Measurements from ENCODE around the gene KRT86. TPM values are rescaled to one million over a fixed set of nuclear protein-coding genes. Genes with fewer than 3 reads are reported as not detected.

Gene KRT86
- total RNA-seq, 3 donors from 2014 or later (not counting 1 experiment from before 2014, with no cell fraction given): 2.0 to 3.6 (median 2.7) TPM

DNA sequence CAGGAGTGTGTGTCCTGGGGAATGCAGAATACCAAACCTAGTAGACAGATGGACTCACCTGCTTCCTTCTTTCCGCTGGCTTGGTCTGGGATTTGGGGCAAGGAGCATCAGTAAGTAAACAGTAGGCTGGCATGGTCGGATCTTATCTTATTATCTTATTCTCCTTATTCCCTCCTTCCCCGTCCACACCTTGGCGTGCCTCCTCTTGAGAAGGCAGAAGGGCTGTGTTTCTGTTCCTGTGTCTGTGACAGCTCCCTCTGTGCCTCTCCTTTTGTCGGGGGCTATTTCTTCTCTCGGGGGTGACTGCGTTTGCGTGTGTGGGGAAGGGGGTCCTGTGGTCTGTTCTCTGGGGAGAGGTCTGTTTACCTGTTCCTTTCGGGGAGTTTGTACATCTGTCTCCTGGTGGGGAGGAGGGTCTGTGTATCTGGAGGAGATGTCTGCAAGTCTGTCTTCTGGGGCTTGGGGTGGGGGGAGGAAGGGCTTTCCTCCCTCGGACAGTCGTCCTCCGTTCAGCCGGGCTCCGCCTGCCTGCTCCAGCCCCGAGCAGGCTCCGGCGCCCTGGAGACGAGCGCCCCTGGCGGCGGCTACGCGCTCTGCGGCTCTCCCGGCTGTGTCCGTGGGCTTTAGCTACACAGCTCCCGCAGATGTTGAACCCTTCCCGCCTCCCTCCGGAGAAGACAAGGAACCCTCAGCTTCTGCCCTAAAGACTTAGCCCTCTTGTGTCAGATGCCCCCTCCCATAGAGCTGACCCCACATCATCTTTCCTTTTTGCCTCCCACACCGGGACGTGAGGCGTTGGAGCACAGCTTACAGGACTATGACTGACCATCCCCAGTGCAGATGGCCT is 4.4 kb downstream of the KRT86 start:
- ATAC-seq (peak; percentile 88 to 100 (median 100)), DNase-seq (peak; percentile 78 to 80)
- peaks cover 4% of the 10 kb centered on the region for H3K27me3 ChIP-seq (ENCODE audit: control insufficient read depth, insufficient read depth, low read length)
- WGBS (ENCODE audit: insufficient coverage): 25% methylated on average over 32 of the region's 32 CpGs
- intact Hi-C loops (cut with micrococcal nuclease): loop anchor here (2.0 kb wide), 1 partner anchor 48 kb away; no protein-coding TSS in a partner anchor
- Mint-ChIP-seq H3K9me3 (no peaks in the 10 kb centered on the region), H3K36me3 (no peaks in the 10 kb centered on the region), H3K27ac (no peak overlapping the region), H3K27me3 (ENCODE audit: low read depth in 2 of 2) (peaks cover 28 to 34% of the 10 kb centered on the region in 2 donors), H3K4me3 (no peak overlapping the region), H3K4me1 (peaks cover 13 to 14% of the 10 kb centered on the region in 2 donors)
- no peaks in the 10 kb centered on the region for H3K9me3 ChIP-seq (ENCODE audit: control insufficient read depth, insufficient read depth, low read length)
- no peak overlapping the region for H3K27ac ChIP-seq (ENCODE audit: low read length)
- no peak overlapping the region for H3K4me3 ChIP-seq (ENCODE audit: low read length)
- peaks cover 9% of the 10 kb centered on the region for H3K4me1 ChIP-seq (ENCODE audit: control insufficient read depth, insufficient read depth, low read length)
- TF ChIP-seq, protein P1, sequence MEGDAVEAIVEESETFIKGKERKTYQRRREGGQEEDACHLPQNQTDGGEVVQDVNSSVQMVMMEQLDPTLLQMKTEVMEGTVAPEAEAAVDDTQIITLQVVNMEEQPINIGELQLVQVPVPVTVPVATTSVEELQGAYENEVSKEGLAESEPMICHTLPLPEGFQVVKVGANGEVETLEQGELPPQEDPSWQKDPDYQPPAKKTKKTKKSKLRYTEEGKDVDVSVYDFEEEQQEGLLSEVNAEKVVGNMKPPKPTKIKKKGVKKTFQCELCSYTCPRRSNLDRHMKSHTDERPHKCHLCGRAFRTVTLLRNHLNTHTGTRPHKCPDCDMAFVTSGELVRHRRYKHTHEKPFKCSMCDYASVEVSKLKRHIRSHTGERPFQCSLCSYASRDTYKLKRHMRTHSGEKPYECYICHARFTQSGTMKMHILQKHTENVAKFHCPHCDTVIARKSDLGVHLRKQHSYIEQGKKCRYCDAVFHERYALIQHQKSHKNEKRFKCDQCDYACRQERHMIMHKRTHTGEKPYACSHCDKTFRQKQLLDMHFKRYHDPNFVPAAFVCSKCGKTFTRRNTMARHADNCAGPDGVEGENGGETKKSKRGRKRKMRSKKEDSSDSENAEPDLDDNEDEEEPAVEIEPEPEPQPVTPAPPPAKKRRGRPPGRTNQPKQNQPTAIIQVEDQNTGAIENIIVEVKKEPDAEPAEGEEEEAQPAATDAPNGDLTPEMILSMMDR (IDR thresholded peaks at IDR 0.05): peak; percentile 99
- no peaks in the 10 kb centered on the region for H3K36me3 ChIP-seq (ENCODE audit: control insufficient read depth, insufficient read depth, low read length)

GRCh38 chr12:52279422-52280318 is 5.2 kb downstream of the KRT86 start:
- Mint-ChIP-seq H3K27me3 (ENCODE audit: low read depth in 2 of 2) (peaks cover 20 to 27% of the 10 kb centered on the region in 2 donors), H3K27ac (no peak overlapping the region), H3K9me3 (no peaks in the 10 kb centered on the region), H3K36me3 (no peaks in the 10 kb centered on the region), H3K4me1 (peaks cover 13 to 14% of the 10 kb centered on the region in 2 donors), H3K4me3 (no peak overlapping the region)
- H3K9me3 ChIP-seq (ENCODE audit: control insufficient read depth, insufficient read depth, low read length): no peaks in the 10 kb centered on the region
- H3K4me3 ChIP-seq (ENCODE audit: low read length): no peak overlapping the region
- TF ChIP-seq, protein P1 (IDR thresholded peaks at IDR 0.05): no peak
- H3K36me3 ChIP-seq (ENCODE audit: control insufficient read depth, insufficient read depth, low read length): no peaks in the 10 kb centered on the region
- intact Hi-C loops (cut with micrococcal nuclease): loop anchor here (2.0 kb wide), 1 partner anchor 47 kb away; no protein-coding TSS in a partner anchor
- 88% methylated on average over 14 of the region's 14 CpGs for WGBS (ENCODE audit: insufficient coverage)
- no peak for DNase-seq
- peaks cover 9% of the 10 kb centered on the region for H3K4me1 ChIP-seq (ENCODE audit: control insufficient read depth, insufficient read depth, low read length)
- peaks cover 4% of the 10 kb centered on the region for H3K27me3 ChIP-seq (ENCODE audit: control insufficient read depth, insufficient read depth, low read length)
- no peak for ATAC-seq
- H3K27ac ChIP-seq (ENCODE audit: low read length): no peak overlapping the region

GRCh38 chr12:52280319-52280795 is 5.9 kb downstream of the KRT86 start:
- no peaks in the 10 kb centered on the region for H3K36me3 Mint-ChIP-seq
- Histone ChIP-seq H3K27me3 (ENCODE audit: control insufficient read depth, insufficient read depth, low read length) (peaks cover 4% of the 10 kb centered on the region), H3K36me3 (ENCODE audit: control insufficient read depth, insufficient read depth, low read length) (no peaks in the 10 kb centered on the region), H3K4me1 (ENCODE audit: control insufficient read depth, insufficient read depth, low read length) (peaks cover 9% of the 10 kb centered on the region), H3K4me3 (ENCODE audit: low read length) (no peak overlapping the region), H3K27ac (ENCODE audit: low read length) (no peak overlapping the region), H3K9me3 (ENCODE audit: control insufficient read depth, insufficient read depth, low read length) (no peaks in the 10 kb centered on the region)
- 92% methylated on average over 3 of the region's 3 CpGs for WGBS (ENCODE audit: insufficient coverage)
- DNase-seq (no peak), ATAC-seq (no peak)
- TF ChIP-seq, protein P1 (IDR thresholded peaks at IDR 0.05): no peak
- no peak overlapping the region for H3K4me3 Mint-ChIP-seq
- peaks cover 17 to 24% of the 10 kb centered on the region in 2 donors for H3K27me3 Mint-ChIP-seq (ENCODE audit: low read depth in 2 of 2)
- intact Hi-C loops (cut with micrococcal nuclease): no loop called here
- H3K27ac Mint-ChIP-seq: no peak overlapping the region
- no peaks in the 10 kb centered on the region for H3K9me3 Mint-ChIP-seq
- peaks cover 13 to 14% of the 10 kb centered on the region in 2 donors for H3K4me1 Mint-ChIP-seq
